GM12874 (cell line): ENCODE results near the gene TMEM101.

Source experiments
- CTCF ChIP-seq: IDR thresholded peaks from 2 replicates; pipeline ENCODE4 v1.5.1; 2011; ENCODE audit warnings: low read depth, mild to moderate bottlenecking, control low read depth, low read length, moderate library complexity; ENCODE audit not compliant: insufficient read depth

Gene TMEM101

DNA sequence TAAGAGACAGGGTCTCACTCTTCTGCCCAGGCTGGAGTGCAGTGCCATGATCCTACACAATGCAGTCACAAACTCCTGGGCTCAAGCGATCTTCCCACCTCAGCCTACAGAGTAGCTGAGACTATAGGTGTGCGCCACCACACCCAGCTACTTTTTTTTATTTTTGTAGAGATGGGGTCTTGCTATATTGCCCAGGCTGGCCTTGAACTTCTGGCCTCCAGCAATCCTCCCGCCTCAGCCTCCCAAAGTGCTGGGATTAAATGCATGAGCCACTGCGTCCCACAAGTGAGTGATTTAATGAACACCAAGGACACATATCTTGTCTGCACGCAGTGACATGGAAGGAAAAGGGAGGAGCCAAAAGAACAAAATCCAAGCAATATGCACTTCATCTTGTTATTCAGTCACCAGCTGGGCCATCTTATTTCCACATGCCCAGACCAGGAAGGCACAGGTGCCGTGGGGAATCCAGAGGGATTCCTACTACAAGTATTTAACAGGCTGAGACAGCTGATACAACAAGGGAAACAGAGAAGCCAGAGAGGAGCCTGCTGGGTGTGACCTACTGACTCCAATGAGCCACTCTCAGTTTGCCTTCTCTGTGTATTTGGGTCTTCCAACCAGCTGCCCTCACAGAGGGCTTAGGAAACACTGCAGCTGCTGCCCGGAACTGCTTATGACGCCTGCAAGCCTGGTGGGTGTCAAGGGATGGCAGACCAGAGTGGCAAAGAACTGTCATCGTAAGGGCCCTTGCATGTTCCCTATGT, 34.7 kb upstream of the TMEM101 start:
- TF ChIP-seq CTCF, result no peak

- TF ChIP-seq CTCF, result no peak
Measured at GRCh38 chr17:44045486-44045885, 30.7 kb upstream of the TMEM101 start.

GRCh38 chr17:44044071-44044470, 29.3 kb upstream of the TMEM101 start:
- TF ChIP-seq CTCF, result no peak

DNA sequence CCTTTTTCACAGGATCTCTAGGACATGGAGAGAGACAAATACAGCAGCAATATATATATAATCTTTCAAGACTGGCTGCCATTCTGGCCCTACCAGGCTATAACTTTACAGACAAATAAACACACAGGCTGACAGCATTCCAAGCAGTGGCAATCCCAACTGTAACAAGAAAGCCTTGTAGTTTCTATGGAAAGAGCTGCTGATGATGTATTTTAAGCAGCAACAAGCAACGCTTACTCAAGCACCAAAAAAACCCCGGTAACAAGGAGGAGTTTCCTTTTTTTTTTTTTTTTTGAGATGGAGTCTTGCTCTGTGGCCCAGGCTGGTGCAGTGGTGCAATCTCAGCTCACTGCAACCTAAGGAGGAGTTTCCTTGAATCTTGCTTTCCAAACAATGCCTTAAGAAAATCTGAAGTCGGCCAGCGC, 28.5 kb upstream of the TMEM101 start:
- no peak for TF ChIP-seq CTCF

DNA sequence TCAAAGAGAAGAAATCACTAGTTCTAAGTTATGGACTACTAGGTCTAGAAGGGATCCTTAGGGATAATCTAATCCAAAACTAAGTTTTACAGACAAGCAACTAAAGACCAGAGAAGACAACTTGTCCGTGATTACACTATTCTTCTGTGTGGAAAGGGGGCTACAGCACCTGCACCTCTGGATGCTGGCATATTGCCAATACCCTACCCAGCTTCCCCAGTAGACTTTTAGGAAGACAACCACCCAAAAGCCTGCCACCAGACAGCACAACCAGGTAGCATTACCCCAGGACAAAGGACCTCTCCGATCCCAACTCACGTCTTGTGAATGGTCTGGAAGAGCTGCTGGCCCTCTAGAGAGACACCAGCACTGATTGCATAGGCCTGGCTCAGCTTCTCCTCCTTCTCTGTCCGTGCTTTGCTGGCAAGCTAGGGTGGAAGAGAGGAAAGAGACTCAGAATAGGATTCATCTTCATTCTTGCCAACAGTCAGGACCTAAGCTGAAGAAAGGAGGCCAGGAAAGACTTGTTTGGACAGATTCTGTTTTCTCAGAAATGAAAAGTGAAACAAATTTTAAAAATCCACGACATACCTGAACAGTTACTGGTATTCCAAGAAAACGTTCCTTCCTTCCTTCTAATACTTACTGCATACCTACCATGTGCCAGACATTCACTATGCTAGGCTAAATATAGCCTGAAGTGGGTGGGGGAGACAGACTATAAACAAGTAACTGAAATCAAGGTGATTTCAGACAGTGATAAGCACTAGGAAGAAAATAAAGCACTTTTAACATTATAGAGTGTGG, 25.3 kb upstream of the TMEM101 start:
- TF ChIP-seq CTCF, result no peak

GRCh38 chr17:44038604-44039011, 23.8 kb upstream of the TMEM101 start:
- TF ChIP-seq CTCF, result no peak

DNA sequence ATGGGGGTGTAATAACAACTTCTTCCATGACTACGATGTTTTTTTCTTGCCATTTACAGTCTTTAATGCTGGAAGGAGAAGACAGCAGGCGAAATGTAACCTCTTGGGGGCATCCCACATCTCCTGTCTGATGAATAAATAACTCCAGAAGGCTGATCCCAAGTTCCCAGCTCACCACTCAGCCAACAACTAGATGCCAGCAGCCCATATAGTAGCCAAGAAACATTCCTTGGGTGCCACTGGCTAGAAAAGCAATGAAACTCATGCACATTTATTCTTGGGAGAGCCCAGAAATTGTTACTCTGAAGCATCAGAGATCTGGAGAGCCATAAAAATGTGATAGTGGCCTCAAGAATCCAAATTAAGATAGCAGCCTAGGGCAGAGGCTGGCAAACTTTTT, 22.7 kb upstream of the TMEM101 start:
- no peak for TF ChIP-seq CTCF
